NCI-H1092 treated with DMSO at 0.1 percent for 48 hours (cell line): ENCODE data around the gene GPR152.
A peak's percentile ranks its signal among the peaks of the same experiment; 100 is the strongest.

Experiments used
- DNase-seq: peaks from one replicate; lab custom pipeline; 2025; lab: John Stamatoyannopoulos, UW

GPR152 gene

GRCh38 chr11:67452141-67452952, at the start of gene GPR152:
TSS of gene GPR152 (minus strand) at chr11:67452729. CDS start at chr11:67452724, 5 bp downstream.
- DNase-seq, result peak; percentile 64

- no peak for DNase-seq
Measured at GRCh38 chr11:67501854-67502253, 49.3 kb upstream of the GPR152 start.

- no peak for DNase-seq
Measured at GRCh38 chr11:67500831-67501715, 48.5 kb upstream of the GPR152 start.

- DNase-seq, result no peak
Measured at GRCh38 chr11:67500484-67500821, 47.9 kb upstream of the GPR152 start.

GRCh38 chr11:67499808-67500483, 47.4 kb upstream of the GPR152 start:
- no peak for DNase-seq

GRCh38 chr11:67498544-67498972, 46.0 kb upstream of the GPR152 start:
- no peak for DNase-seq

- DNase-seq, result no peak
Measured at GRCh38 chr11:67497656-67498291, 45.2 kb upstream of the GPR152 start.

- DNase-seq, result no peak
Measured at GRCh38 chr11:67496113-67496512, 43.6 kb upstream of the GPR152 start.

- DNase-seq, result no peak
Measured at GRCh38 chr11:67495234-67496005, 42.9 kb upstream of the GPR152 start.

GRCh38 chr11:67494371-67495233, 42.1 kb upstream of the GPR152 start:
- no peak for DNase-seq

GRCh38 chr11:67493548-67494370, 41.2 kb upstream of the GPR152 start:
- DNase-seq, result no peak

GRCh38 chr11:67492801-67493547, 40.4 kb upstream of the GPR152 start:
- DNase-seq, result no peak

GRCh38 chr11:67492069-67492727, 39.7 kb upstream of the GPR152 start:
- DNase-seq, result no peak

- DNase-seq, result no peak
Measured at GRCh38 chr11:67491276-67492068, 38.9 kb upstream of the GPR152 start.

GRCh38 chr11:67490727-67491065, 38.2 kb upstream of the GPR152 start:
- DNase-seq, result no peak

GRCh38 chr11:67489885-67490726, 37.6 kb upstream of the GPR152 start:
- DNase-seq, result no peak
